GM18873 (cell line): ENCODE data around the gene MGAT4B.

Experiments used
- ATAC-seq: cut with Tn5 transposase; IDR thresholded peaks from one replicate; pipeline ENCODE4 v1.9.1; 2021; ENCODE audit warnings: mild to moderate bottlenecking, moderate library complexity, moderate number of reproducible peaks; ENCODE audit not compliant: unreplicated experiment, low FRiP score

MGAT4B gene

DNA sequence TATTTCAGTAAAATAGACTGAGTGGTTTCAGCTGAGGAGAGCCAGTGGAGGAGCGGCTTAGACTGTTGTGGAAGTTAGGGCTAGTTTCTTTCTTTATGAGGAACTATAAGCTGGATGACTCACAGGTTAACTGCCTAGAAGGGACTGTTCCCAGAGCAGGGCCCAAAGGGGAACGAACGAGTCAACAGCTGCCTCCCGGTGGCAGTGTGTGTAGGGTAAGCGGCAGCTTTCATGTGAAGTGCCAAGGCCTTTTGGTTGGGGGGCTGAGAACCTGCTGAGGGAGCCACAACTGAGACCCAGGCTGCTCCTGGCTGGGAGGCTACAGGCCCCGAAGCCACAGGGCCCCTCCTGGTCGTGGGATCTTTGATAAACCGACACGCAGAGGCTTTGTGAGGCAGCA lies 21.0 kb upstream of the MGAT4B start:
- ATAC-seq = no peak

GRCh38 chr5:179825655-179826182 lies 19.1 kb upstream of the MGAT4B start:
- ATAC-seq = no peak

DNA sequence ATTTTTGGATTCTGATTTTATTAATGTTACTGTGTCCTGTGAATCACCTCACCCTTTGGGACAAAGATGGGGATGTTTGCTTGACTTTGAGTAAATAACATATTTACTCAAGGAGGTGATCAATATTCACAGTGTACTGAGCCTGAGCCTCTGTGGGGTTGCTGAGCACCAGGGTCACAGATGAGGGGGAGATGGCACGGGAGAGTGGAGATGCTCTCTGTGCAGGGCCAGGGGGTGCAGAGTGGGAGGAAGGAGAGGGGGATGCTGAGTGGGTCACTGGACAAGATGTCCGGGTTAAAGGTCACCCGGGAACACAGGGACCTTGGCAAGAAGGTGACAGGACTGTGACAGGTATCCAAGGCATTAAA lies 18.1 kb upstream of the MGAT4B start:
- ATAC-seq = no peak

DNA sequence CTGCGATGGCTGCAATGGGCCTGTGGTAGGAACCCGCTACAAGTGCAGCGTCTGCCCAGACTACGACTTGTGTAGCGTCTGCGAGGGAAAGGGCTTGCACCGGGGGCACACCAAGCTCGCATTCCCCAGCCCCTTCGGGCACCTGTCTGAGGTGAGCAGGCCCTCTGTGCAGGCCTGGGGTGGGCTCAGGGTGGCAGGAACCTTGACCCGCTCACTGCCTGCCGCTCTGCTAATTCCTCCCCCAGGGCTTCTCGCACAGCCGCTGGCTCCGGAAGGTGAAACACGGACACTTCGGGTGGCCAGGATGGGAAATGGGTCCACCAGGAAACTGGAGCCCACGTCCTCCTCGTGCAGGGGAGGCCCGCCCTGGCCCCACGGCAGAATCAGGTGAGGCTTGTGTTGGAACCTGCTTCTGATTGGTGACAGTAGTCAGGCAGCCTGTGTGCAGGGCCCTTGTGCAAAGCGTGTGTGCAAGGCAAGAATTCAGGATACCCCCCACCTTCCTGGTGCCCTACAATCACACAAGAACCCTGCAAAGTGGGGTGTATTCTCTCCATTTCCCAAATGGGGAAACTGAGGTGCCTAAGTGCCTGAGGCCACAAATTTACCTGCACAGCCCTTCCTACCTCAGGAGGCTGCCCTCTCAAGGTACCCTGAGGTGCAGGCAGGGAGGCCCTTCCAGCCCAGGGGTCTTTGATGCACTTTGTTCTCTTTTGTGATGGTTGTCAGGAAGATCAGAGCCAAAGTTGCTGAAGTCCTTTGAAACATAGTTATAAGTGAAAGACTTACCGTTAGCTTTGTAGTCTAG lies 17.5 kb upstream of the MGAT4B start:
- ATAC-seq = no peak

- ATAC-seq = no peak
Observed at GRCh38 chr5:179822444-179822990, 15.9 kb upstream of the MGAT4B start.

GRCh38 chr5:179822059-179822432 lies 15.4 kb upstream of the MGAT4B start:
- ATAC-seq = no peak

DNA sequence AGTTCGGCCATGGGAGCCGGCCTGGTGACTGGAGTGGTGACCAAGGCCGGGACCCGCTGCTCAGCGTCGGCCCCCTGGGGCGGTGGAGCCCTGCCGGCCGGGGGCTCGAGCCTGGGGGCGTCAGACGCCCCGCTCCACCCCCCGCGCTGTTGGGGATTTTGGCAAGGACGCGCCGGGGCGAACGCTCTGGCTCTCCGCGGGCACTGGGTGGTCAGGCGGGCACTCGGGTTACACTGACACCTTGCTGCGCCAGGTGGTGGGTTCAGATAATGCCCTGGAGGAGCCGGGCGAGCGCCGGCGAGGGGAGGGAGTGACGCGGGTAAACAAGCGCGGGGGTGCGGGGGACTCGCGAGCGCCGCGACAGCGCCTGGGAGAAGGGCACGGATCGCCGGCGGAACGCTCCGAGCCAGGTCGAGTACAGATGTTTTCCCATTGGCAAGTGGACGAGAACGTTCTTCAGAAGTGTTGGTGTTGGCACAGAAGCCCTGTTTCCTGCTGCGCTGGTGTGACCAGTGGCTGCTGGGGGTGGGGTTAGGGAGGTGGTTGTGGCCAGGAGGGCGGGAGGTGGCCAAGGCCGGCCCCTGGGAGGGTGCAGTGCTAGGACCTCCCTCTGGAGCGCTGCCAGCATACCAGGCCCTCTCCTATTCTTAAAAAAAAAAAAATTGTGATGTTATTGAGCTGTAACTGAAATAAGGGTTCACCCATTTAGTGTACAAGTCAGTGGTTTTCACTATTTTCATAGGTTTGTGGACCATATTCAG lies 14.8 kb upstream of the MGAT4B start:
- peak; percentile 34 for ATAC-seq

GRCh38 chr5:179820483-179821297 lies 14.0 kb upstream of the MGAT4B start, which contains the start of gene SQSTM1:
Gene SQSTM1 (plus strand): TSS chr5:179820905. CDS start chr5:179820937, 32 bp downstream.
- ATAC-seq = no peak

- ATAC-seq = no peak
Observed at GRCh38 chr5:179820127-179820482, 13.4 kb upstream of the MGAT4B start.

GRCh38 chr5:179819296-179820126 lies 12.8 kb upstream of the MGAT4B start:
- no peak for ATAC-seq

- ATAC-seq = peak; percentile 59
Observed at GRCh38 chr5:179818746-179819295, 12.2 kb upstream of the MGAT4B start.

- ATAC-seq = no peak
Observed at GRCh38 chr5:179817890-179818745, 11.5 kb upstream of the MGAT4B start.

GRCh38 chr5:179817470-179817840 lies 10.8 kb upstream of the MGAT4B start:
- ATAC-seq = no peak

GRCh38 chr5:179816796-179817469 lies 10.3 kb upstream of the MGAT4B start:
- ATAC-seq = no peak

DNA sequence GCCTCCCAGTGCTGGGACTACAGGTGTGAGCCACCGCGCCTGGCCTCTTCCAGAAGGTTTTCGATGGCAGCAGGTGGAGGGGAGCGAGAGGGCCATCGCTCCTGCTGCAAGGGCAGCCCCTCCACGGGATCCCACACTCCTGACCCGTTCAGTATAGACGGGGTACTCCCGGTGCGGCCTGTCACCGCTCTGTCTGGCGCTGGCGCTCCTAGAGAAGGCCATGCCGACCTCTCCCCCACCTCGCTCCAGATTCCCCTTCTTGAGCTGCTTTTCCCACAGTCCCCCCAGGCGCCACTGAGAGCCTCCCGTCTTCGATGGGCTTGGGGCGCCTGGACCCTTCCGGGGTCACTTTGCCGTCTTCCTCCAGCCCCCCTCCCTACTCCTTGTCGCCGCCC lies 9.7 kb upstream of the MGAT4B start:
- ATAC-seq = no peak

- ATAC-seq = no peak
Observed at GRCh38 chr5:179815491-179816249, 9.0 kb upstream of the MGAT4B start.

DNA sequence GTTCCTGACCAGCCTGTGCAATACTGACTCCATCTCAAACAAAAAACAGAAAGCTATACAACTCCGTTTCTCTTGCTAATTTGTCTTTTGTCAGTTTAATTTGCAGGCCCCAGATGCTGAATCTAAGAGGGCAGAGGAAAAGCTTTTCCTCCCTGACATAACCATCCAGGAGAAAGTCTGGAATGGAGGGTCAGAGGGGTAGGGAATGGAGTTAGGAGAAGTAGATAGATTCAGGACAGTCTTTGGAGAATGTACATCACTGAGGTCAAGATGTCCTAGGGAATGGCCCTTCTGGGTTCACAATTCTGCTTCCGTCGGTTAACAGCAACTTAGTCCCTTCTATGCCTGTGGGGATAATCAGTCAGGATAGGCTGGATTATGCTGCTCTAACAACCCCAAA lies 7.4 kb upstream of the MGAT4B start:
- no peak for ATAC-seq
